Measurements from ENCODE around the gene RAB36. TPM values are rescaled to one million over a fixed set of nuclear protein-coding genes. Genes with fewer than 3 reads are reported as not detected.
"Not testable (repeated sequence)": the region's sequence is repeated elsewhere in the genome, so short reads cannot be mapped to it uniquely, and the experiment has no call there.

RAB36 gene
- total RNA-seq, 1 donor from 2014 or later, result 1.7 TPM

GRCh38 chr22:23132376-23133091 is 12.7 kb upstream of the RAB36 start:
- ChIA-PET CTCF (interaction anchor here (0.7 to 10.8 kb wide), 3 partner anchors 13 to 175 kb away, joined by 3 to 265 read pairs (median 4); no protein-coding TSS in a partner anchor), POLR2A (no interaction called here)
- Mint-ChIP-seq H3K36me3 (ENCODE audit: low read depth) (no peaks in the 10 kb centered on the region), H3K27ac (no peak overlapping the region), H3K4me3 (no peak overlapping the region), H3K4me1 (peaks cover 17% of the 10 kb centered on the region), H3K9me3 (no peaks in the 10 kb centered on the region), H3K27me3 (no peaks in the 10 kb centered on the region)
- ATAC-seq (ENCODE audit: low read depth) (no peak), DNase-seq (no peak)
- TF ChIP-seq CTCF (IDR thresholded peaks at IDR 0.05), result no peak
- intact Hi-C loops (cut with micrococcal nuclease), result no loop called here

- ATAC-seq (ENCODE audit: low read depth) (no peak), DNase-seq (no peak)
- no peaks in the 10 kb centered on the region for H3K9me3 Mint-ChIP-seq
- TF ChIP-seq CTCF (IDR thresholded peaks at IDR 0.05), result no peak
- H3K27ac Mint-ChIP-seq, result no peak overlapping the region
- H3K36me3 Mint-ChIP-seq (ENCODE audit: low read depth), result no peaks in the 10 kb centered on the region
- H3K4me3 Mint-ChIP-seq, result no peak overlapping the region
- intact Hi-C loops (cut with micrococcal nuclease), result no loop called here
- POLR2A ChIA-PET, result interaction anchor here (0.7 kb wide), 1 partner anchor 180 kb away, joined by 11 read pairs; no protein-coding TSS in a partner anchor
- peaks cover 27% of the 10 kb centered on the region for H3K4me1 Mint-ChIP-seq
- CTCF ChIA-PET, result interaction anchor here (10.8 kb wide), 1 partner anchor 176 kb away, joined by 265 read pairs; no protein-coding TSS in a partner anchor
- no peaks in the 10 kb centered on the region for H3K27me3 Mint-ChIP-seq
These were observed 11.4 kb upstream of the RAB36 start for GRCh38 chr22:23133922-23134321.

- H3K27me3 Mint-ChIP-seq; H3K9me3 Mint-ChIP-seq; H3K36me3 Mint-ChIP-seq (ENCODE audit: low read depth); DNase-seq; intact Hi-C loops (cut with micrococcal nuclease); H3K4me3 Mint-ChIP-seq; ATAC-seq (ENCODE audit: low read depth): not testable (repeated sequence)
- Mint-ChIP-seq H3K4me1 (peaks cover 53% of the 10 kb centered on the region), H3K27ac (peak overlapping the region; percentile 94)
- ChIA-PET POLR2A (interaction anchor here (1.5 kb wide), 1 partner anchor 16 kb away, joined by 6 read pairs; no protein-coding TSS in a partner anchor), CTCF (interaction anchor here (1.6 to 3.0 kb wide), 2 partner anchors 145 to 178 kb away, joined by 14 to 19 read pairs; no protein-coding TSS in a partner anchor)
These were observed 8.3 kb upstream of the RAB36 start for GRCh38 chr22:23136991-23137390.

GRCh38 chr22:23137468-23137867 is 7.8 kb upstream of the RAB36 start:
- Mint-ChIP-seq H3K4me3 (peak overlapping the region; percentile 68), H3K36me3 (ENCODE audit: low read depth) (no peaks in the 10 kb centered on the region), H3K4me1 (peaks cover 57% of the 10 kb centered on the region), H3K9me3 (no peaks in the 10 kb centered on the region), H3K27me3 (no peaks in the 10 kb centered on the region), H3K27ac (peak overlapping the region; percentile 94)
- POLR2A ChIA-PET, result interaction anchor here (0.6 to 1.5 kb wide), 5 partner anchors 15 to 277 kb away, joined by 3 to 6 read pairs (median 3); no protein-coding TSS in a partner anchor
- TF ChIP-seq CTCF (IDR thresholded peaks at IDR 0.05), result no peak
- DNase-seq (no peak), ATAC-seq (ENCODE audit: low read depth) (no peak)
- CTCF ChIA-PET, result interaction anchor here (0.8 to 3.0 kb wide), 7 partner anchors 9 to 253 kb away, joined by 3 to 19 read pairs (median 4); no protein-coding TSS in a partner anchor
- intact Hi-C loops (cut with micrococcal nuclease), result no loop called here

GRCh38 chr22:23137905-23138561 is 7.2 kb upstream of the RAB36 start:
- ATAC-seq (ENCODE audit: low read depth), result peak; percentile 60
- no peaks in the 10 kb centered on the region for H3K27me3 Mint-ChIP-seq
- H3K4me1 Mint-ChIP-seq, result peaks cover 63% of the 10 kb centered on the region
- ChIA-PET POLR2A (interaction anchor here (0.6 to 1.5 kb wide), 8 partner anchors 9 to 277 kb away, joined by 3 to 6 read pairs (median 3); no protein-coding TSS in a partner anchor), CTCF (interaction anchor here (0.7 to 3.0 kb wide), 9 partner anchors 10 to 392 kb away, joined by 3 to 19 read pairs (median 4); no protein-coding TSS in a partner anchor)
- H3K27ac Mint-ChIP-seq, result peak overlapping the region; percentile 94
- intact Hi-C loops (cut with micrococcal nuclease), result loop anchor here (2.0 kb wide), 1 partner anchor 417 kb away; no protein-coding TSS in a partner anchor
- no peaks in the 10 kb centered on the region for H3K36me3 Mint-ChIP-seq (ENCODE audit: low read depth)
- no peaks in the 10 kb centered on the region for H3K9me3 Mint-ChIP-seq
- peak; percentile 42 for DNase-seq
- H3K4me3 Mint-ChIP-seq, result peak overlapping the region; percentile 68
- no peak for TF ChIP-seq CTCF (IDR thresholded peaks at IDR 0.05)
